Measurements from ENCODE around the gene PRRG4. TPM values are rescaled to one million over a fixed set of nuclear protein-coding genes. Genes with fewer than 3 reads are reported as not detected.

PRRG4 gene
- total and polyA plus RNA-seq, 2 of the 4 experiments (the other 2 are of a cell fraction), result not detected

- ChIA-PET CTCF (interaction anchor here (1.1 kb wide), 1 partner anchor 171 kb away, joined by 4 read pairs; no protein-coding TSS in a partner anchor), POLR2A (ENCODE audit: unreplicated experiment) (no interaction called here)
- WGBS, 2 experiments (ENCODE audit: extremely low coverage in 2 of 2, insufficient read length in 1 of 2), result no CpG with 5 or more reads among the region's 3 CpGs
- H3K4ac ChIP-seq (ENCODE audit: low read depth, low read length), result no peak overlapping the region
- H3K4me2 ChIP-seq (ENCODE audit: low read depth, low read length), result peak overlapping the region; percentile 90
- H3K9me1 ChIP-seq (ENCODE audit: insufficient read depth, low read length), result peaks cover 4% of the 10 kb centered on the region; the same call in 1 of the 2 replicates
- no peak overlapping the region for H2AK9ac ChIP-seq (replicated peaks; ENCODE audit: low read depth, low read length, poor library complexity)
- in situ Hi-C loops (cut with MboI; ENCODE audit: low sequenced_read_pairs) (no loop called here), dilution Hi-C loops (cut with HindIII; ENCODE audit: low sequenced_read_pairs, unreplicated experiment) (no loop called here), intact Hi-C loops (cut with micrococcal nuclease) (loop anchor here (5.0 kb wide), 3 partner anchors 88 to 167 kb away; no protein-coding TSS in a partner anchor)
- H3K4me1 ChIP-seq (ENCODE audit: control insufficient read depth, insufficient read depth, low read length), result no peaks in the 10 kb centered on the region
- no peaks in the 10 kb centered on the region for H3K36me3 ChIP-seq (ENCODE audit: control insufficient read depth, insufficient read depth, low read length)
- H3K18ac ChIP-seq (ENCODE audit: low read depth, low read length), result no peak overlapping the region
- peaks cover 24 to 47% of the 10 kb centered on the region in 2 experiments for H3K79me1 ChIP-seq (ENCODE audit: low read depth in 1 of 2, low read length in 2 of 2)
- H3K56ac ChIP-seq (ENCODE audit: extremely low read depth, insufficient read depth, low read length), result no peak overlapping the region
- DNase-seq (no peak), ATAC-seq (ENCODE audit: low read depth) (no peak)
- H3K27me3 ChIP-seq (ENCODE audit: control insufficient read depth, insufficient read depth, low read length), result no peaks in the 10 kb centered on the region
- H2AFZ ChIP-seq (replicated peaks; ENCODE audit: low read length, poor library complexity), result no peak overlapping the region
- H4K5ac ChIP-seq (ENCODE audit: low read depth, low read length), result no peak overlapping the region
- TF ChIP-seq MAFK (IDR thresholded peaks at IDR 0.05; ENCODE audit: low read depth, low read length) (no peak), USF2 (IDR thresholded peaks at IDR 0.05; ENCODE audit: low read depth, low read length) (no peak), BHLHE40 (IDR thresholded peaks at IDR 0.05; ENCODE audit: low read depth, low read length) (no peak), MXI1 (IDR thresholded peaks at IDR 0.05; ENCODE audit: borderline replicate concordance, low read depth, low read length) (no peak), SMC3 (IDR thresholded peaks at IDR 0.05; ENCODE audit: low read depth, low read length) (no peak)
- no peak overlapping the region for H4K8ac ChIP-seq (ENCODE audit: low read depth in 2 of 2, low read length in 2 of 2)
- no peak overlapping the region for H2BK20ac ChIP-seq (ENCODE audit: low read depth, low read length)
- H4K91ac ChIP-seq (ENCODE audit: insufficient read depth, low read depth, low read length), result no peak overlapping the region
- no peak overlapping the region for H2AK5ac ChIP-seq (ENCODE audit: low read depth, low read length)
- no peak overlapping the region for H3K27ac ChIP-seq (ENCODE audit: insufficient read depth, low read length)
- no peak overlapping the region; the same call in 1 of the 2 replicates for H3K4me3 ChIP-seq (ENCODE audit: insufficient read depth, low read depth, low read length)
- no peak overlapping the region for H2BK120ac ChIP-seq (ENCODE audit: low read depth, low read length)
- H3K9me3 ChIP-seq (ENCODE audit: control insufficient read depth, insufficient read depth, low read length), result no peaks in the 10 kb centered on the region
- H3K14ac ChIP-seq (replicated peaks; ENCODE audit: low read depth, low read length), result no peak overlapping the region
- H3K23ac ChIP-seq (ENCODE audit: low read depth, low read length), result no peak overlapping the region
- H4K20me1 ChIP-seq (ENCODE audit: insufficient read depth, low read length), result peaks cover 11% of the 10 kb centered on the region; the same call in 1 of the 2 replicates
- BruUV-seq (replicated peaks), result no TSS peak
- no peak overlapping the region; the same call in 1 of the 2 replicates for H3K9ac ChIP-seq (ENCODE audit: low read depth, low read length)
- no peak overlapping the region for H2BK5ac ChIP-seq (ENCODE audit: low read depth, low read length, poor library complexity, severe bottlenecking)
- no peak overlapping the region for H2BK15ac ChIP-seq (ENCODE audit: low read depth, low read length)
These were observed 65.2 kb downstream of the PRRG4 start for GRCh38 chr11:32894921-32895320.

Data from IMR-90 (cell line).